DND-41 (cell line): ENCODE results near the gene PIP5K1A.

ENCODE experiments used
- CTCF ChIP-seq: IDR thresholded peaks from 2 replicates; pipeline ENCODE4 v1.5.1; 2012; ENCODE audit warnings: borderline replicate concordance, low read length, moderate library complexity, mild to moderate bottlenecking; ENCODE audit not compliant: poor library complexity, severe bottlenecking; ENCODE audit errors: extremely low read depth
- EZH2 ChIP-seq: IDR thresholded peaks from 3 replicates; pipeline ENCODE4 v1.6.1; 2012; ENCODE audit warnings: borderline replicate concordance, low read depth, mild to moderate bottlenecking, moderate library complexity, low read length, inconsistent platforms; ENCODE audit not compliant: severe bottlenecking

GRCh38 chr1:151242442-151242841 lies 44.1 kb downstream of the PIP5K1A start:
- TF ChIP-seq CTCF = no peak
- TF ChIP-seq EZH2 = no peak
